Spleen (tissue), 11 donors: ENCODE results near the gene S100A5. TPM values are rescaled to one million over a fixed set of nuclear protein-coding genes. Genes with fewer than 3 reads are reported as not detected.

Experiments used
- DNase-seq: peaks from one replicate; pipeline ENCODE4 v3.0.0-alpha.2; 2020
- H3K27ac ChIP-seq, 8 donors: fragments of 200-600 bp; sonication (generic) in 7 of 8; 1 replicate in 4 of 8; 2 replicates in 4 of 8; pipeline versions ENCODE4 v1.5.0 to v1.8.0; 2016 to 2021; ENCODE audit warnings: inconsistent platforms in 4 of 8, mild to moderate bottlenecking in 4 of 8, moderate library complexity in 1 of 8
- H3K27me3 ChIP-seq, 7 donors: fragments of 200-600 bp; sonication (generic) in 6 of 7; replicated peaks in 1 of 7; 1 replicate in 4 of 7; 2 replicates in 3 of 7; pipeline versions ENCODE4 v1.5.0 to v1.8.0; 2016 to 2021; ENCODE audit warnings: inconsistent platforms in 3 of 7, mild to moderate bottlenecking in 1 of 7
- H3K36me3 ChIP-seq, 6 donors: fragments of 200-600 bp; sonication (generic) in 5 of 6; 1 replicate in 4 of 6; 2 replicates in 2 of 6; pipeline versions ENCODE4 v1.5.0 to v1.8.0; 2016 to 2021; ENCODE audit warnings: inconsistent platforms in 2 of 6
- H3K4me1 ChIP-seq, 6 donors: fragments of 200-600 bp; sonication (generic) in 5 of 6; 1 replicate in 3 of 6; 2 replicates in 3 of 6; pipeline versions ENCODE4 v1.5.0 to v1.8.0; 2016 to 2021; ENCODE audit warnings: inconsistent platforms in 3 of 6
- H3K4me3 ChIP-seq, 8 donors: fragments of 200-600 bp; sonication (generic) in 7 of 8; 1 replicate in 4 of 8; 2 replicates in 4 of 8; pipeline versions ENCODE4 v1.5.0 to v1.8.0; 2016 to 2021; ENCODE audit warnings: inconsistent platforms in 4 of 8, mild to moderate bottlenecking in 4 of 8, moderate library complexity in 2 of 8
- H3K9me3 ChIP-seq, 8 donors: fragments of 200-600 bp; sonication (generic) in 7 of 8; 1 replicate in 4 of 8; 2 replicates in 4 of 8; pipeline versions ENCODE4 v1.5.0 to v1.8.0; 2016 to 2021; ENCODE audit warnings: inconsistent platforms in 4 of 8
- CTCF ChIP-seq, 11 experiments: fragments of 200-600 bp in 7 of 11; fragments of 450-650 bp in 4 of 11; sonication (generic) in 4 of 11; IDR thresholded peaks in 8 of 11; conservative IDR thresholded peaks in 3 of 11; 1 replicate in 7 of 11; 2 replicates in 4 of 11; pipeline versions ENCODE4 v1.4.0 to v1.8.0; 2016 to 2021; ENCODE audit warnings: antibody characterized with exemption in 11 of 11, inconsistent platforms in 4 of 11, mild to moderate bottlenecking in 1 of 11
- POLR2A ChIP-seq, 3 donors: fragments of 450-650 bp; IDR thresholded peaks; one replicate each; pipeline ENCODE4 v1.5.1; 2017; ENCODE audit warnings: antibody characterized with exemption in 3 of 3, mild to moderate bottlenecking in 1 of 3
- POLR2AphosphoS5 ChIP-seq, 3 donors: sonication (generic); formaldehyde crosslinking; IDR thresholded peaks; one replicate each; pipeline ENCODE4 v1.5.1; 2017; ENCODE audit warnings: antibody characterized with exemption in 3 of 3
- WGBS, 5 donors: extraction: QIAGEN DNeasy Blood & Tissue Kit in 3 of 5; methylation state at CpG; one replicate each; pipeline versions ENCODE4 v1.1.5 to v1.1.7; 2013 to 2018; 5-methylcytosine and 5-hydroxymethylcytosine counted together
- intact Hi-C: fragments of 100-400 bp; cut with DNase I; formaldehyde crosslinking; loops from one replicate; pipeline ENCODE4 v1.15.0; 2023; ENCODE audit warnings: low total_unique reads
- polyA plus RNA-seq, 3 donors: library from polyadenylated mRNA; stranded (reverse); fragments of 200-250 nt; gene quantifications; one replicate each; pipeline ENCODE4 v1.2.1, GENCODE V29; 2013
- total RNA-seq, 7 donors: library from RNA; depleted of rRNA in 3 of 7; stranded (reverse); fragments of >200 nt in 3 of 7; fragmentation: NEBNext Ultra II Directional in 4 of 7; extraction: Animal tissue kit (Norgen Biotek cat#: 25700) in 4 of 7; gene quantifications; one replicate each; pipeline versions ENCODE4 v1.1.0 to v1.2.1, GENCODE V29; 2016 to 2021
- donor health status: healthy with polysubstance abuse.
- donor health status: DM: no; HTN: no; CAD: no; lungs with moderate emphysema.
- donor health status: DM: no; HTN: no; CAD: no.
- donor health status: Bipolar disorder and iron deficiency.
- donor health status: healthy.
- donor health status: DM: no; HTN: no; CAD: no.
- donor health status: DM: yes; HTN: yes; CAD: no.

The S100A5 gene
- total and polyA plus RNA-seq, 10 donors, result 0.32 to 2.8 (median 0.46) TPM; not detected in 7

GRCh38 chr1:153569465-153569864, 28.7 kb upstream of the S100A5 start:
- H3K36me3 ChIP-seq, result no peaks in the 10 kb centered on the region

GRCh38 chr1:153568367-153569099, 27.8 kb upstream of the S100A5 start:
- Histone ChIP-seq H3K27ac (peak overlapping the region in 2 of 8 donors; percentile 29 to 93), H3K36me3 (no peaks in the 10 kb centered on the region), H3K4me1 (peaks cover 32 to 67% (median 49%) of the 10 kb centered on the region in 6 donors), H3K4me3 (peak overlapping the region in 4 of 8 donors; percentile 6 to 47 (median 16)), H3K9me3 (no peaks in the 10 kb centered on the region), H3K27me3 (no peaks in the 10 kb centered on the region)
- TF ChIP-seq CTCF (IDR thresholded peaks at IDR 0.05 in 8 of 11, conservative IDR thresholded peaks at IDR 0.05 in 3 of 11) (peak; percentile 94 to 100 (median 99)), POLR2AphosphoS5 (IDR thresholded peaks at IDR 0.05) (peak; percentile 47 to 68 (median 52)), POLR2A (IDR thresholded peaks at IDR 0.05) (no peak)
- intact Hi-C loops, result loop anchor here (1.0 to 10.0 kb wide), 3 partner anchors 36 to 214 kb away; partner anchors contain the start of gene S100A9
- peak; percentile 94 for DNase-seq
- WGBS, 5 donors, result 11 to 19% (median 16%) methylated on average over 24 to 25 of the region's 25 CpGs

More at GRCh38 chr1:153569465-153569864, 28.7 kb upstream of the S100A5 start:
- no peak for TF ChIP-seq CTCF (IDR thresholded peaks at IDR 0.05 in 8 of 11, conservative IDR thresholded peaks at IDR 0.05 in 3 of 11)
- no peak for TF ChIP-seq POLR2A (IDR thresholded peaks at IDR 0.05)
- no peak for TF ChIP-seq POLR2AphosphoS5 (IDR thresholded peaks at IDR 0.05)
- Histone ChIP-seq H3K9me3 (no peaks in the 10 kb centered on the region), H3K4me3 (no peak overlapping the region), H3K27ac (no peak overlapping the region), H3K4me1 (peaks cover 32 to 73% (median 52%) of the 10 kb centered on the region in 6 donors), H3K27me3 (no peaks in the 10 kb centered on the region)
- DNase-seq, result no peak
- WGBS, 5 donors, result 86 to 93% (median 90%) methylated on average over 8 of the region's 8 CpGs
- intact Hi-C loops, result loop anchor here (5.0 to 10.0 kb wide), 2 partner anchors 37 to 215 kb away; partner anchors contain the start of gene S100A9

- Histone ChIP-seq H3K4me1 (peaks cover 27 to 62% (median 44%) of the 10 kb centered on the region in 6 donors), H3K36me3 (no peaks in the 10 kb centered on the region), H3K4me3 (peak overlapping the region in 1 of 8 donors; percentile 47), H3K9me3 (no peaks in the 10 kb centered on the region), H3K27ac (peak overlapping the region in 3 of 8 donors; percentile 29 to 93 (median 88)), H3K27me3 (no peaks in the 10 kb centered on the region)
- WGBS, 5 donors, result 83 to 91% (median 85%) methylated on average over 22 of the region's 22 CpGs
- TF ChIP-seq POLR2A (IDR thresholded peaks at IDR 0.05) (no peak), POLR2AphosphoS5 (IDR thresholded peaks at IDR 0.05) (no peak), CTCF (IDR thresholded peaks at IDR 0.05 in 8 of 11, conservative IDR thresholded peaks at IDR 0.05 in 3 of 11) (no peak)
- DNase-seq, result peak; percentile 62
- intact Hi-C loops, result loop anchor here (1.0 to 10.0 kb wide), 3 partner anchors 35 to 213 kb away; partner anchors contain the start of gene S100A9
These were observed 27.1 kb upstream of the S100A5 start for GRCh38 chr1:153567621-153568366.
